Gastrocnemius medialis (tissue), 4 donors: ENCODE measurements around the gene SEC14L3. TPM values are rescaled to one million over a fixed set of nuclear protein-coding genes. Genes with fewer than 3 reads are reported as not detected.

Source experiments
- ATAC-seq, 2 donors: fragments of 150-250 bp; one replicate each; pipeline ENCODE4 v1.9.1; 2016
- DNase-seq, 2 donors: peaks; one replicate each; pipeline ENCODE4 v3.0.0-alpha.2; 2019
- H3K27ac ChIP-seq, 4 donors: fragments of 200-600 bp; sonication (generic); 1 replicate in 1 of 4; 2 replicates in 3 of 4; pipeline ENCODE4 v1.5.1; 2016 to 2018; ENCODE audit warnings: mild to moderate bottlenecking in 2 of 4, moderate library complexity in 1 of 4
- H3K27me3 ChIP-seq, 3 donors: fragments of 200-600 bp; sonication (generic) in 2 of 3; 1 replicate in 1 of 3; 2 replicates in 2 of 3; pipeline versions ENCODE4 v1.5.1 to v1.6.0; 2016 to 2019; ENCODE audit warnings: mild to moderate bottlenecking in 1 of 3, moderate library complexity in 1 of 3
- H3K36me3 ChIP-seq, 2 donors: fragments of 200-600 bp; sonication (generic) in 1 of 2; one replicate each; pipeline ENCODE4 v1.5.1; 2017 to 2018
- H3K4me1 ChIP-seq, 2 donors: fragments of 200-600 bp; sonication (generic) in 1 of 2; one replicate each; pipeline ENCODE4 v1.5.1; 2016 to 2017; ENCODE audit warnings: mild to moderate bottlenecking in 2 of 2
- H3K4me3 ChIP-seq, 4 donors: fragments of 200-600 bp; sonication (generic) in 3 of 4; 1 replicate in 1 of 4; 2 replicates in 3 of 4; pipeline ENCODE4 v1.5.1; 2016 to 2019; ENCODE audit warnings: mild to moderate bottlenecking in 2 of 4
- H3K9me3 ChIP-seq, 3 donors: fragments of 200-600 bp; sonication (generic) in 2 of 3; 1 replicate in 1 of 3; 2 replicates in 2 of 3; pipeline ENCODE4 v1.5.1; 2016 to 2019
- CTCF ChIP-seq, 5 experiments: fragments of 450-650 bp in 3 of 5; fragments of 200-600 bp in 2 of 5; sonication (generic) in 2 of 5; IDR thresholded peaks in 4 of 5; conservative IDR thresholded peaks in 1 of 5; 1 replicate in 4 of 5; 2 replicates in 1 of 5; pipeline ENCODE4 v1.5.1; 2016 to 2019; ENCODE audit warnings: antibody characterized with exemption in 5 of 5, mild to moderate bottlenecking in 3 of 5, moderate library complexity in 3 of 5
- POLR2A ChIP-seq, 2 donors: fragments of 450-650 bp; IDR thresholded peaks; one replicate each; pipeline ENCODE4 v1.6.1; 2017; ENCODE audit warnings: antibody characterized with exemption in 2 of 2, mild to moderate bottlenecking in 2 of 2, moderate library complexity in 2 of 2
- in situ Hi-C, 4 donors: fragments of 200-750 bp; cut with MboI; loops; one replicate each; pipeline versions ENCODE4 v1.15.0 to v1.8.0; 2017; ENCODE audit warnings: low sequenced_read_pairs in 4 of 4
- intact Hi-C: fragments of 100-400 bp; cut with DNase I; formaldehyde crosslinking; loops from one replicate; pipeline ENCODE4 v1.15.1; 2023; ENCODE audit warnings: low total_unique reads
- total RNA-seq, 4 donors: library from RNA; depleted of rRNA; stranded (reverse); fragments of >200 nt; gene quantifications; one replicate each; pipeline versions ENCODE4 v1.1.0 to v1.2.3, GENCODE V29; 2016

The SEC14L3 gene
- total RNA-seq, 4 donors from 2014 or later: not detected

GRCh38 chr22:30425327-30425615 lies 46.5 kb downstream of the SEC14L3 start:
- TF ChIP-seq POLR2A (IDR thresholded peaks at IDR 0.05) (no peak), CTCF (IDR thresholded peaks at IDR 0.05 in 4 of 5, conservative IDR thresholded peaks at IDR 0.05 in 1 of 5) (no peak)
- ATAC-seq (no peak), DNase-seq (no peak)
- no peaks in the 10 kb centered on the region for H3K27me3 ChIP-seq
- peak overlapping the region; percentile 56 to 96 (median 68) for H3K4me3 ChIP-seq
- in situ Hi-C loops (no loop called here), intact Hi-C loops (loop anchor here (10.0 kb wide), 1 partner anchor 270 kb away; the partner anchor contains the start of gene OSBP2)
- H3K4me1 ChIP-seq: peaks cover 31 to 32% of the 10 kb centered on the region in 2 donors
- no peaks in the 10 kb centered on the region for H3K36me3 ChIP-seq
- H3K9me3 ChIP-seq: no peaks in the 10 kb centered on the region
- peak overlapping the region; percentile 43 to 99 (median 90) for H3K27ac ChIP-seq

GRCh38 chr22:30424534-30425326 lies 47.1 kb downstream of the SEC14L3 start:
- ATAC-seq (no peak), DNase-seq (no peak)
- Histone ChIP-seq H3K36me3 (peaks cover 0 to under 1% of the 10 kb centered on the region in 2 donors), H3K4me3 (peak overlapping the region; percentile 60 to 96 (median 78)), H3K27me3 (no peaks in the 10 kb centered on the region), H3K9me3 (no peaks in the 10 kb centered on the region), H3K27ac (peak overlapping the region; percentile 92 to 100 (median 99)), H3K4me1 (peaks cover 31 to 32% of the 10 kb centered on the region in 2 donors)
- intact Hi-C loops: loop anchor here (1.0 to 10.0 kb wide), 5 partner anchors 68 to 1518 kb away; partner anchors contain the start of genes CASTOR1, EWSR1, OSBP2 and RHBDD3
- in situ Hi-C loops: no loop called here
- no peak for TF ChIP-seq POLR2A (IDR thresholded peaks at IDR 0.05)
- TF ChIP-seq CTCF (IDR thresholded peaks at IDR 0.05 in 4 of 5, conservative IDR thresholded peaks at IDR 0.05 in 1 of 5): no peak

- DNase-seq (peak; percentile 99), ATAC-seq (peak; percentile 80 to 89)
- peaks cover 31 to 32% of the 10 kb centered on the region in 2 donors for H3K4me1 ChIP-seq
- in situ Hi-C loops: no loop called here
- H3K4me3 ChIP-seq: peak overlapping the region; percentile 60 to 96 (median 78)
- intact Hi-C loops: loop anchor here (1.0 to 10.0 kb wide), 5 partner anchors 68 to 1518 kb away; partner anchors contain the start of genes CASTOR1, EWSR1, OSBP2 and RHBDD3
- TF ChIP-seq POLR2A (IDR thresholded peaks at IDR 0.05): peak in 1 of 2 donors; percentile 73
- TF ChIP-seq CTCF (IDR thresholded peaks at IDR 0.05 in 4 of 5, conservative IDR thresholded peaks at IDR 0.05 in 1 of 5): no peak
- peaks cover 0 to 7% of the 10 kb centered on the region in 2 donors for H3K36me3 ChIP-seq
- H3K27me3 ChIP-seq: no peaks in the 10 kb centered on the region
- peak overlapping the region; percentile 92 to 100 (median 99) for H3K27ac ChIP-seq
- H3K9me3 ChIP-seq: no peaks in the 10 kb centered on the region
Measured at GRCh38 chr22:30423959-30424533, 47.8 kb downstream of the SEC14L3 start.

GRCh38 chr22:30423301-30423958 lies 48.4 kb downstream of the SEC14L3 start:
- Histone ChIP-seq H3K27ac (peak overlapping the region; percentile 92 to 100 (median 99)), H3K4me3 (peak overlapping the region; percentile 60 to 96 (median 78)), H3K36me3 (peaks cover 0 to 13% of the 10 kb centered on the region in 2 donors), H3K27me3 (no peaks in the 10 kb centered on the region), H3K4me1 (peaks cover 31 to 32% of the 10 kb centered on the region in 2 donors), H3K9me3 (no peaks in the 10 kb centered on the region)
- intact Hi-C loops (loop anchor here (5.0 to 10.0 kb wide), 3 partner anchors 271 to 1519 kb away; partner anchors contain the start of genes EWSR1, OSBP2, RHBDD3 and YWHAH), in situ Hi-C loops (no loop called here)
- TF ChIP-seq CTCF (IDR thresholded peaks at IDR 0.05 in 4 of 5, conservative IDR thresholded peaks at IDR 0.05 in 1 of 5) (peak in 4 of 5 experiments; percentile 14 to 38 (median 22)), POLR2A (IDR thresholded peaks at IDR 0.05) (peak; percentile 93 to 95)
- ATAC-seq: peak; percentile 42 to 64
- no peak for DNase-seq
